Psoas muscle (tissue), 8 donors: ENCODE data around the gene DGUOK. TPM values are rescaled to one million over a fixed set of nuclear protein-coding genes. Genes with fewer than 3 reads are reported as not detected.

Experiments
- ATAC-seq, 4 donors: fragments of 200-7000 bp; cut with Tn5 transposase; one replicate each; pipeline ENCODE4 v1.9.1; 2020; ENCODE audit warnings: moderate library complexity in 3 of 4, mild to moderate bottlenecking in 2 of 4
- DNase-seq, 2 donors: peaks; one replicate each; pipeline ENCODE4 v3.0.0-alpha.2; 2020
- H3K27ac ChIP-seq: fragments of 200-600 bp; one replicate; pipeline ENCODE4 v1.8.0; 2022
- H3K27me3 ChIP-seq, 3 donors: fragments of 200-600 bp in 1 of 3; one replicate each; pipeline versions ENCODE4 v1.6.1 to v1.8.0; 2013 to 2022; ENCODE audit warnings: low read length in 2 of 3, mild to moderate bottlenecking in 2 of 3, moderate library complexity in 1 of 3; ENCODE audit not compliant: insufficient read depth in 3 of 3
- H3K36me3 ChIP-seq, 2 donors: fragments of 200-600 bp in 1 of 2; one replicate each; pipeline versions ENCODE4 v1.6.1 to v1.8.0; 2013 to 2022; ENCODE audit warnings: low read depth in 1 of 2, mild to moderate bottlenecking in 1 of 2, moderate library complexity in 1 of 2; ENCODE audit not compliant: insufficient read depth in 1 of 2
- H3K4me1 ChIP-seq: fragments of 200-600 bp; one replicate; pipeline ENCODE4 v1.8.0; 2022
- H3K4me3 ChIP-seq: fragments of 200-600 bp; one replicate; pipeline ENCODE4 v1.8.0; 2022; ENCODE audit warnings: mild to moderate bottlenecking
- H3K9me3 ChIP-seq: fragments of 200-600 bp; one replicate; pipeline ENCODE4 v1.8.0; 2022
- WGBS, 3 donors: extraction: QIAGEN DNeasy Blood & Tissue Kit; methylation state at CpG; one replicate each; pipeline versions ENCODE4 v1.1.6 to v1.1.7; 2013; 5-methylcytosine and 5-hydroxymethylcytosine counted together
- intact Hi-C, 2 donors: fragments of 100-400 bp; cut with DNase I; formaldehyde crosslinking; loops; one replicate each; pipeline versions ENCODE4 v1.11.0 to v1.14.2; 2022
- polyA plus RNA-seq, 3 donors: library from polyadenylated mRNA; stranded (reverse); fragments of 200-250 nt; gene quantifications; one replicate each; pipeline ENCODE4 v1.2.3, GENCODE V29; 2013
- total RNA-seq, 4 donors: library from RNA; stranded (reverse); fragmentation: NEBNext Ultra II Directional in 2 of 4; extraction: Animal tissue kit (Norgen Biotek cat#: 25700) in 2 of 4; gene quantifications; one replicate each; pipeline versions ENCODE4 v1.2.1 to v1.2.4, GENCODE V29; 2021 to 2023
- TF ChIP-seq, protein P1 (sequence below): fragments of 200-600 bp; IDR thresholded peaks from one replicate; pipeline ENCODE4 v1.8.0; 2022; ENCODE audit warnings: antibody characterized with exemption
- donor health status: healthy with polysubstance abuse.
- donor health status: DM: no; HTN: no; CAD: no; lungs with moderate emphysema.
- donor health status: Bipolar disorder and iron deficiency.
- donor health status: healthy.
- donor health status: DM: yes; HTN: yes; CAD: no.
- donor health status: DM: no; HTN: no; CAD: no.
- donor health status: DM: no; HTN: no; CAD: no.
- donor health status: DM: yes; HTN: yes; CAD: no.

The DGUOK gene
- total and polyA plus RNA-seq, 7 donors = 12.9 to 74.2 (median 22.3) TPM

DNA sequence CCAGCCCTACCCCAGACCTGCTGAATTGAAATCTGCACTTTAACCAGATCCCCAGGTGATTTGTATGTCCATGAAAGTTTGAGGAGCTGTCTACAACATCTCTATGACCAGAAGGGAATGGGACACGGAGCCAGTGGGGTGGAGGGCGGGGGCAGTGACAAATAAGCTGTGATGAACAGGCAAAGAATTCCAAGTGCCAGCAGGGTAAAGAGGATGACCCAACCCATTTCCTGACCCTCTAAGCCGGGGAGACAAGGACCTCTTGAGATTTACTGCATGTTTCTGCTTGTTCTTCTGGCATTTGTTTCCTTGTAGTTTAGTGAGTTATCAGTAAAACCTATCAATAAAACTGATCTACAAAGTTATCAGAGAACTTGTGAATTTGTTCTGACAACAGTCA, 66.7 kb downstream of the DGUOK start:
- intact Hi-C loops = no loop called here
- no peaks in the 10 kb centered on the region for H3K27me3 ChIP-seq
- DNase-seq = no peak
- no peaks in the 10 kb centered on the region for H3K9me3 ChIP-seq
- TF ChIP-seq, protein P1, sequence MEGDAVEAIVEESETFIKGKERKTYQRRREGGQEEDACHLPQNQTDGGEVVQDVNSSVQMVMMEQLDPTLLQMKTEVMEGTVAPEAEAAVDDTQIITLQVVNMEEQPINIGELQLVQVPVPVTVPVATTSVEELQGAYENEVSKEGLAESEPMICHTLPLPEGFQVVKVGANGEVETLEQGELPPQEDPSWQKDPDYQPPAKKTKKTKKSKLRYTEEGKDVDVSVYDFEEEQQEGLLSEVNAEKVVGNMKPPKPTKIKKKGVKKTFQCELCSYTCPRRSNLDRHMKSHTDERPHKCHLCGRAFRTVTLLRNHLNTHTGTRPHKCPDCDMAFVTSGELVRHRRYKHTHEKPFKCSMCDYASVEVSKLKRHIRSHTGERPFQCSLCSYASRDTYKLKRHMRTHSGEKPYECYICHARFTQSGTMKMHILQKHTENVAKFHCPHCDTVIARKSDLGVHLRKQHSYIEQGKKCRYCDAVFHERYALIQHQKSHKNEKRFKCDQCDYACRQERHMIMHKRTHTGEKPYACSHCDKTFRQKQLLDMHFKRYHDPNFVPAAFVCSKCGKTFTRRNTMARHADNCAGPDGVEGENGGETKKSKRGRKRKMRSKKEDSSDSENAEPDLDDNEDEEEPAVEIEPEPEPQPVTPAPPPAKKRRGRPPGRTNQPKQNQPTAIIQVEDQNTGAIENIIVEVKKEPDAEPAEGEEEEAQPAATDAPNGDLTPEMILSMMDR = no peak
- no peak overlapping the region for H3K27ac ChIP-seq
- H3K36me3 ChIP-seq = no peaks in the 10 kb centered on the region
- H3K4me1 ChIP-seq = peaks cover 2% of the 10 kb centered on the region
- 81 to 85% (median 84%) methylated on average over 3 of the region's 3 CpGs for WGBS, 3 donors
- H3K4me3 ChIP-seq = no peak overlapping the region
- ATAC-seq = no peak

DNA sequence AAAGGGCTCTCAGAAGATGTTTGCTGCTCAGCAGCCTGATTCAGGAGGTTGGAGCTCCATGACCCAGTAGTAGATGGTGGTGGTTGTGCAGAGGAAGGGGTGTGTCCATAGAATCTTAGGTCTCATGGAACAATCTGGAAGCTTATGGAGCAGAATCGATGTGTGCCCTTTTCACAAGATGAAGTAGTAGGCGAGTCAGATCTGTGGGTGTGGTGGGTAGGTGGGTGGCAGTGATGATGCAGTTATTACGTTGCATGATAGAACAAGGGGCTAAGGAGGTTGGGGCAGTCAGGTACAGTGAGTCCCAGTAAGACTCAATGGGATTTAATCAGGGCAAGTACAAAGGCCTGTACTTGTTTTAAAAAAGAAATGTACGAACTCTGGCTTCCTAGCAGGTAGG, 67.1 kb downstream of the DGUOK start:
- H3K4me1 ChIP-seq = no peaks in the 10 kb centered on the region
- no peak for DNase-seq
- no peaks in the 10 kb centered on the region for H3K27me3 ChIP-seq
- intact Hi-C loops = no loop called here
- no peak for ATAC-seq
- TF ChIP-seq, protein P1 = no peak
- H3K4me3 ChIP-seq = no peak overlapping the region
- 85 to 91% (median 87%) methylated on average over 4 of the region's 4 CpGs for WGBS, 3 donors
- no peaks in the 10 kb centered on the region for H3K36me3 ChIP-seq
- no peak overlapping the region for H3K27ac ChIP-seq
- no peaks in the 10 kb centered on the region for H3K9me3 ChIP-seq

DNA sequence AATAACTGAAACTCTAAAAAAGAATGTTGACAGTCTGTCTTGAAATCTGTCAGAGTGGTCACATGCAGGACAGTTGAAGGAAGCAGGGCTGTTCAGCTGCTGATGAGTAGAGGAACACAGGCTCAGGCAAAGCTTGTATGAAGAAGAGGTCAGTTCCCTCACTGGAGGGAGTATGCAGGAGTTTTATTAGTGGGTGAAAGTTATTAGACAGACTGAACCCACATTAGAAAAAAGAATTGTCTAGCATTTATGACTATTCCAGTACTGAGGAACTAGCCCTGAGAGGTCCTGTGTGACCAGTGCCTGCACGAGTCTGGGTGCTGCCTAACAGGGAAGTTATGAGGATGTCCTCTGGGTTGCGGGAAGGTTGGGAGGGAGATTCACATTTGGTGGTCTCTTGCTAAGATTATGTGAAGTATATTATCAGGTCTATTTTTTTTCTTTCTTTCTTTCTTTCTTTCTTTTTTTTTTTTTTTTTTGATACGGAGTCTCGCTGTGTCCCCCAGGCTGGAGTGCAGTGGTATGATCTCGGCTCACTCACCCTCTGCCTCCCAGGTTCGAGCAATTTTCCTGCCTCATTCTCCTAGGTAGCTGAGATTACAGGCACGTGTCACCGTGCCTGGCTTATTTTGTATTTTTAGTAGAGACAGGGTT, 67.6 kb downstream of the DGUOK start:
- Histone ChIP-seq H3K27me3 (no peaks in the 10 kb centered on the region), H3K4me1 (no peaks in the 10 kb centered on the region), H3K36me3 (no peaks in the 10 kb centered on the region), H3K4me3 (no peak overlapping the region), H3K27ac (no peak overlapping the region), H3K9me3 (no peaks in the 10 kb centered on the region)
- intact Hi-C loops = no loop called here
- ATAC-seq = no peak
- DNase-seq = no peak
- 79 to 90% (median 83%) methylated on average over 6 to 8 of the region's 8 CpGs for whole genome bisulfite sequencing, 3 donors
- TF ChIP-seq, protein P1 = no peak

DNA sequence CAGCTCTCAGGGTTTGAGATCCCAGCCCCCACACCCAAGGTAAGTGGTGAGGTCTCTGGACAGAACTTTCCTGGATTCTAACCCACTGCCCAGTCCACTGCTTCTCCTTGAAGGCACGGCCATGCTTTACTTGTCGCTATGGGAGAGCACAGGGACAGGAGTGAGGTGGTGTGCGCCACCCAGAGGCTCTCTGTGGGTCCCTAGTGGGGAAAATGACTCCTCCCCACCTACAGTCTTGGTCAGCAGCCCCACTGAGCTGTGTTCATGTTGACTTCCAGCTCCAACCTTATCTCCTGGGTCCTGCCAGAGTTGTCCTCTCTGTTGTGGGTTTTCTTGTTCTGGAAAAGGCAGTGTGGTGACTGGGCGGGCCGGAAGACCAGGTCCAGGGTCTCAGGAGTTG, 69.1 kb downstream of the DGUOK start:
- Histone ChIP-seq H3K9me3 (no peaks in the 10 kb centered on the region), H3K27me3 (no peaks in the 10 kb centered on the region), H3K4me1 (no peaks in the 10 kb centered on the region), H3K36me3 (no peaks in the 10 kb centered on the region), H3K4me3 (no peak overlapping the region), H3K27ac (no peak overlapping the region)
- ATAC-seq = no peak
- intact Hi-C loops = no loop called here
- WGBS, 3 donors = 95 to 97% (median 96%) methylated on average over 5 of the region's 5 CpGs
- TF ChIP-seq, protein P1 = no peak
- DNase-seq = no peak

DNA sequence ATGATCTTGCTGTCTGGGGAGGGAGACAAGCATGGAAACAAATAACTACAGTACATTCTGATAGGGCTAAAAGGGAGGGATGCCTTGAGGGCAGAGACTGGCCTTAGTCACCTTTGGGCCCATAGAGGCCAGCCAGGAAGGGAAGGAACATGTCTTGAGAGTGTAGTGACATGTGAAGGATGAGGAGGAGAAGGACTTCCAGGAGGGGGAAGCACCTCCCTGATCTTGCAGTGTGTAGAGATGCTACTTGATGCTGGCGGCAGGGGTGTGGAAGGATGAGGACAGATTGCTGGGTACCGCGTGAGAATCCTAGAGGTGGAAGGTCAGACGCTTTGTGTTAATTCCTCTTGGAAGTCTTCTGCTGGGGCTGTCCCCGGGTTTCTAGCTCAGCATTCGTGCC, 71.1 kb downstream of the DGUOK start:
- ATAC-seq (no peak), DNase-seq (no peak)
- intact Hi-C loops = no loop called here
- H3K9me3 ChIP-seq = no peaks in the 10 kb centered on the region
- WGBS, 3 donors = 90 to 94% (median 93%) methylated on average over 6 of the region's 6 CpGs
- H3K4me1 ChIP-seq = peaks cover 4% of the 10 kb centered on the region
- H3K27me3 ChIP-seq = no peaks in the 10 kb centered on the region
- H3K36me3 ChIP-seq = no peaks in the 10 kb centered on the region
- TF ChIP-seq, protein P1 = no peak
- no peak overlapping the region for H3K27ac ChIP-seq
- no peak overlapping the region for H3K4me3 ChIP-seq
